Parathyroid adenoma (tissue), 2 donors: ENCODE measurements around the gene CDK5.

Source experiments
- H2AFZ ChIP-seq: fragments of 300-600 bp; sonication (generic); one replicate; pipeline ENCODE4 v1.7.0; 2017; ENCODE audit warnings: antibody characterized with exemption, mild to moderate bottlenecking
- H3K27ac ChIP-seq: fragments of 300-600 bp; sonication (generic); one replicate; pipeline ENCODE4 v1.7.0; 2017
- H3K27me3 ChIP-seq: fragments of 300-600 bp; sonication (generic); one replicate; pipeline ENCODE4 v1.7.0; 2017; ENCODE audit warnings: low read length; ENCODE audit not compliant: control insufficient read depth, insufficient read depth
- H3K36me3 ChIP-seq: fragments of 300-600 bp; sonication (generic); one replicate; pipeline ENCODE4 v1.7.0; 2017; ENCODE audit warnings: low read length; ENCODE audit not compliant: control insufficient read depth, insufficient read depth
- H3K4me1 ChIP-seq: fragments of 300-600 bp; sonication (generic); one replicate; pipeline ENCODE4 v1.7.0; 2017; ENCODE audit warnings: control low read depth
- H3K4me2 ChIP-seq: fragments of 300-600 bp; sonication (generic); one replicate; pipeline ENCODE4 v1.7.0; 2017; ENCODE audit warnings: low read length
- H3K4me3 ChIP-seq: fragments of 300-600 bp; sonication (generic); one replicate; pipeline ENCODE4 v1.7.0; 2017; ENCODE audit warnings: low read depth, low read length
- H3K79me2 ChIP-seq: fragments of 300-600 bp; sonication (generic); one replicate; pipeline ENCODE4 v1.7.0; 2017; ENCODE audit warnings: control low read depth
- H3K9ac ChIP-seq: fragments of 300-600 bp; sonication (generic); one replicate; pipeline ENCODE4 v1.7.0; 2017; ENCODE audit warnings: mild to moderate bottlenecking
- H3K9me3 ChIP-seq: fragments of 300-600 bp; sonication (generic); one replicate; pipeline ENCODE4 v1.7.0; 2017; ENCODE audit warnings: low read length; ENCODE audit not compliant: control insufficient read depth
- CTCF ChIP-seq: fragments of 300-600 bp; sonication (generic); IDR thresholded peaks from one replicate; pipeline ENCODE4 v1.7.0; 2017; ENCODE audit warnings: antibody characterized with exemption, mild to moderate bottlenecking
- donor health status: primary hyperparathyroidism.

Gene CDK5

DNA sequence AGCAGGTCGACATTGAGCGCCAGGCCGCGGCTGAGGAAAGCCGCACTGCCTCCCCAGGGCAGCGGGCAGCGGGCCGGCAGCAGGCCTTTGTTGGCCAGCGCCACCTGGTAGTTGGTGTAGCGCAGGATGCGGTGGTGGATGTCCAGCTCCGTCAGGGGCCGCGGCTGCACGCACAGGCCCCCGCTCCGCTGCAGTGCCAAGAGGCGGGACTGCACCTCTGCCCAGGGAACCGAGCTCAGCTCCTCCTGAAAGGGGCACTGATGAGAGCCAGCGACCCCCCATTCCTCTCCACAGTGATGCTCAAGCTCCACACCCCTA, 38.6 kb downstream of the CDK5 start:
- Histone ChIP-seq H3K27me3 (no peaks in the 10 kb centered on the region), H3K4me1 (peaks cover 3% of the 10 kb centered on the region), H3K4me3 (no peak overlapping the region), H3K9me3 (no peaks in the 10 kb centered on the region), H3K9ac (no peak overlapping the region), H3K79me2 (no peaks in the 10 kb centered on the region), H3K4me2 (peak overlapping the region; percentile 59), H3K36me3 (no peaks in the 10 kb centered on the region), H2AFZ (peak overlapping the region; percentile 78), H3K27ac (no peak overlapping the region)
- TF ChIP-seq CTCF, result no peak

GRCh38 chr7:151018421-151019129, 39.1 kb downstream of the CDK5 start:
- Histone ChIP-seq H2AFZ (peak overlapping the region; percentile 78), H3K4me2 (peak overlapping the region; percentile 59), H3K79me2 (no peaks in the 10 kb centered on the region), H3K9me3 (no peaks in the 10 kb centered on the region), H3K9ac (no peak overlapping the region), H3K4me1 (peaks cover 3% of the 10 kb centered on the region), H3K36me3 (no peaks in the 10 kb centered on the region), H3K4me3 (peak overlapping the region; percentile 17), H3K27me3 (no peaks in the 10 kb centered on the region), H3K27ac (no peak overlapping the region)
- TF ChIP-seq CTCF, result no peak

- Histone ChIP-seq H3K9ac (no peak overlapping the region), H3K36me3 (no peaks in the 10 kb centered on the region), H3K9me3 (no peaks in the 10 kb centered on the region), H2AFZ (peak overlapping the region; percentile 11), H3K79me2 (no peaks in the 10 kb centered on the region), H3K4me2 (peak overlapping the region; percentile 43), H3K4me3 (no peak overlapping the region), H3K4me1 (peaks cover 3% of the 10 kb centered on the region), H3K27ac (no peak overlapping the region), H3K27me3 (no peaks in the 10 kb centered on the region)
- TF ChIP-seq CTCF, result peak; percentile 84
These were observed 39.7 kb downstream of the CDK5 start for GRCh38 chr7:151017953-151018420.

DNA sequence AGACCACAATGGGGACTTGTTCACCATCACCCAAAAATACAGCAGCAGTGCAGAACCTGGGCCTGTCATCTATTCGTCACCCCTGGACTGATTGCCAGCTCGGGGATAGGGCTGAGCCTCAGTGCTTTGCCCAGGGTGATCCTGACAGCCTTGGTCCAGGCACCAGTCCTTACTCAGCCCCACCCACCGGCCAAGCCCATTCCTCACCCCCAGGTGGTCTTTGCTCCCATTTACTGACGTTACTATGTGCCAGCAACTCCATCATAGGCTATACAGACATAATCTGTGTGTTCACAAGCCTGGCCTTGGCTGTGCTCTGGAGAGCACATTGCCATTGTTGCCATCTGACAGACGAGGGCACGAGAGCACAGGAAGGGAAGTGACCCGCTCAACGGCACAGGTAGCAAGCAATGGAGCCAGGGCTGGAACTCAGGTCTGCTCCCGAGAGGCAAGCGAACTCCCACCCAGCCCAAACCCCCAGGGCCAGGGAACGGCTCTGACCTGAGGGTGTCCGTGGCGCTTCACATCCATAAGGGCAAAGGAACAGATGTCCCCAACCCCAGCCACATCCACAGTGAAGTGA, 40.2 kb downstream of the CDK5 start:
- no peak overlapping the region for H2AFZ ChIP-seq
- H3K4me1 ChIP-seq, result peaks cover 3% of the 10 kb centered on the region
- H3K79me2 ChIP-seq, result no peaks in the 10 kb centered on the region
- no peak overlapping the region for H3K27ac ChIP-seq
- no peaks in the 10 kb centered on the region for H3K9me3 ChIP-seq
- no peak overlapping the region for H3K4me3 ChIP-seq
- H3K27me3 ChIP-seq, result no peaks in the 10 kb centered on the region
- no peak overlapping the region for H3K4me2 ChIP-seq
- H3K36me3 ChIP-seq, result no peaks in the 10 kb centered on the region
- no peak for TF ChIP-seq CTCF
- H3K9ac ChIP-seq, result no peak overlapping the region

DNA sequence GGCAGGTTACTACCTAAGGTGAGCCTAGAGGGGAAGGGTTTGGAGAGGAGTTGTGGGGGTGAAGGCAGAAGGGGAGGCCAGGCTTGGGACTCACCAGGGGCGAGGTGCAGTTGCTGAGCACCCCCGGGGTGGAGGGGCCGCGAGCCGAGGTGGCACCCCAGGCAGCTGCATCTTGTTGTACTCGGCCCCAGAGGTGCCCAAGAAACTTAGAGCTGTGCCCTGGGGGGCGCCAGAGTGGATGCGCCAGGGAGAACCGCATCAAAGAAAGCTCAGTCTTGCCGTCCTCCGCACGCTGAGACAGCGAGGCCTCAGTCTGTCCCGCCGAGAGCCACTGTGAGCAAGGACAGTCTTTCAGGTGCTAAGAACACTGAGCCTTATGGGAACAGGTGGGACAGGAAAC, 40.8 kb downstream of the CDK5 start:
- no peak for TF ChIP-seq CTCF
- Histone ChIP-seq H3K4me3 (no peak overlapping the region), H3K9me3 (no peaks in the 10 kb centered on the region), H3K79me2 (no peaks in the 10 kb centered on the region), H3K36me3 (no peaks in the 10 kb centered on the region), H3K27me3 (no peaks in the 10 kb centered on the region), H2AFZ (no peak overlapping the region), H3K4me2 (no peak overlapping the region), H3K27ac (no peak overlapping the region), H3K4me1 (peaks cover 3% of the 10 kb centered on the region), H3K9ac (no peak overlapping the region)
